Omental fat pad (tissue), 4 donors: ENCODE data around the gene RIPOR1. TPM values are rescaled to one million over a fixed set of nuclear protein-coding genes. Genes with fewer than 3 reads are reported as not detected.

Source experiments
- ATAC-seq: fragments of 150-250 bp; one replicate; pipeline ENCODE4 v1.9.1; 2016; ENCODE audit warnings: mild to moderate bottlenecking, moderate library complexity; ENCODE audit not compliant: low FRiP score
- DNase-seq: peaks from one replicate; pipeline ENCODE4 v3.0.0-alpha.2; 2019; ENCODE audit warnings: low spot score
- total RNA-seq, 4 donors: library from RNA; depleted of rRNA; stranded (reverse); fragments of >200 nt; gene quantifications; one replicate each; pipeline ENCODE4 v1.1.0, GENCODE V29; 2016
- TF ChIP-seq, protein P1 (sequence below), 3 donors: fragments of 450-650 bp; IDR thresholded peaks; one replicate each; pipeline ENCODE4 v1.5.1; 2016 to 2017; ENCODE audit warnings: antibody characterized with exemption in 3 of 3, mild to moderate bottlenecking in 3 of 3, moderate library complexity in 2 of 3

Gene RIPOR1
- total RNA-seq, 4 donors from 2014 or later: 27.4 to 91.1 (median 64.8) TPM

DNA sequence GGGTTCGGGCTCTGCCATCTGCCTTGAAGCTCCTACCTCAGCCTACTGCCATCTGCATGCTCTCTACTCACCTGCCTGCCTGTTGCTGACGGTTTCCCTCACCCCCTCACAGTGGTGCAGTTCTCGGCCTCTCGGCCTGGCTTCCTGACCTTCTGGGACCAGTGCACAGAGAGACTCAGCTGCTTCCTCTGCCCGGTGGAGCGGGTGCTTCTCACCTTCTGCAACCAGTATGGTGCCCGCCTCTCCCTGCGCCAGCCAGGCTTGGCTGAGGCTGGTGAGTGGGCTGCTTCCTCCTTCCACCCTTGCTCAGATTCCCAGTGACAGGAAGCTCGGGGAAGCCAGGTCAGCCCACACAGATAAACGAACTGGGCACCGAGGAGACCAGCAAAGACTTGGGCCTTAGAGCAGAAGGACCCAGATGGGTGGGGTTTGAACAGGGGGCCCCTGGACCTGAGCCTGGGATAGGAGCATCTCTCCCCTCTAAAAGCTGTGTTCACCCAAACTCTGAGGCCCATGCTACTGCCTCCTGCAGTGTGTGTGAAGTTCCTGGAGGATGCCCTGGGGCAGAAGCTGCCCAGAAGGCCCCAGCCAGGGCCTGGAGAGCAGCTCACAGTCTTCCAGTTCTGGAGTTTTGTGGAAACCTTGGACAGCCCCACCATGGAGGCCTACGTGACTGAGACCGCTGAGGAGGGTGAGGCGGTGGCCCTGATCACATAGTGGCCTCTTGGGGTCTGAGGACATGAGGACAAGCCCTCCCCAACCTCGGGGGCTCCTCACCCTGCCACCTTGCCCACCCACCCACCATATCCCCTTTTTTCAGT, 16.4 kb downstream of the RIPOR1 start:
- DNase-seq: no peak
- TF ChIP-seq, protein P1, sequence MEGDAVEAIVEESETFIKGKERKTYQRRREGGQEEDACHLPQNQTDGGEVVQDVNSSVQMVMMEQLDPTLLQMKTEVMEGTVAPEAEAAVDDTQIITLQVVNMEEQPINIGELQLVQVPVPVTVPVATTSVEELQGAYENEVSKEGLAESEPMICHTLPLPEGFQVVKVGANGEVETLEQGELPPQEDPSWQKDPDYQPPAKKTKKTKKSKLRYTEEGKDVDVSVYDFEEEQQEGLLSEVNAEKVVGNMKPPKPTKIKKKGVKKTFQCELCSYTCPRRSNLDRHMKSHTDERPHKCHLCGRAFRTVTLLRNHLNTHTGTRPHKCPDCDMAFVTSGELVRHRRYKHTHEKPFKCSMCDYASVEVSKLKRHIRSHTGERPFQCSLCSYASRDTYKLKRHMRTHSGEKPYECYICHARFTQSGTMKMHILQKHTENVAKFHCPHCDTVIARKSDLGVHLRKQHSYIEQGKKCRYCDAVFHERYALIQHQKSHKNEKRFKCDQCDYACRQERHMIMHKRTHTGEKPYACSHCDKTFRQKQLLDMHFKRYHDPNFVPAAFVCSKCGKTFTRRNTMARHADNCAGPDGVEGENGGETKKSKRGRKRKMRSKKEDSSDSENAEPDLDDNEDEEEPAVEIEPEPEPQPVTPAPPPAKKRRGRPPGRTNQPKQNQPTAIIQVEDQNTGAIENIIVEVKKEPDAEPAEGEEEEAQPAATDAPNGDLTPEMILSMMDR (IDR thresholded peaks at IDR 0.05): no peak
- ATAC-seq: no peak

DNA sequence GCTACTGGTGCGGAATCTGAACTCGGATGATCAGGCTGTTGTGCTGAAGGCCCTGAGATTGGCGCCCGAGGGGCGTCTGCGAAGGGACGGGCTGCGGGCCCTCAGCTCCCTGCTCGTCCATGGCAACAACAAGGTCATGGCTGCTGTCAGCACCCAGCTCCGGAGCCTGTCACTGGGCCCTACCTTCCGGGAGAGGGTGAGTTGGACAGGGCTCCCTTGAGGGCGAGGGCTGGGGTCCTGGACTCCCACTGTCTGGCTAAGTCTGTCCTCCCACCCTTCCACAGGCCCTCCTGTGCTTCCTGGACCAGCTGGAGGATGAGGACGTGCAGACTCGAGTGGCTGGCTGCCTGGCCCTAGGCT, 17.0 kb downstream of the RIPOR1 start:
- no peak for DNase-seq
- TF ChIP-seq, protein P1 (IDR thresholded peaks at IDR 0.05): no peak
- ATAC-seq: no peak

DNA sequence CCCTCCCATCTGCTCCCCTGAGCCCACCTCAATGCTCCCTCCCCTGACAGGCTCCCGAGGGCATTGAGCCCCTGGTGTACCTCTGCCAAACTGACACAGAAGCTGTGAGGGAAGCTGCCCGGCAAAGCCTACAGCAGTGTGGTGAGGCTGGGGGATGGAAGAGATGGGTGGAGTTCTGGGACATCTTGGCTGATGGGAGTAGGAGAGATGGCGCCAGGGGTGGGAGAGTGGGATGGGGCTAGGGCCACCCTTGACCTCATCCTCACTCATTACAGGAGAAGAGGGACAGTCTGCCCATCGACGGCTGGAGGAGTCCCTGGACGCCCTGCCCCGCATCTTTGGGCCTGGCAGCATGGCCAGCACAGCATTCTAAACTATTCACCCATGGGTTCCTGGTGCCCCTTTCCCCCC, 17.5 kb downstream of the RIPOR1 start:
- no peak for DNase-seq

DNA sequence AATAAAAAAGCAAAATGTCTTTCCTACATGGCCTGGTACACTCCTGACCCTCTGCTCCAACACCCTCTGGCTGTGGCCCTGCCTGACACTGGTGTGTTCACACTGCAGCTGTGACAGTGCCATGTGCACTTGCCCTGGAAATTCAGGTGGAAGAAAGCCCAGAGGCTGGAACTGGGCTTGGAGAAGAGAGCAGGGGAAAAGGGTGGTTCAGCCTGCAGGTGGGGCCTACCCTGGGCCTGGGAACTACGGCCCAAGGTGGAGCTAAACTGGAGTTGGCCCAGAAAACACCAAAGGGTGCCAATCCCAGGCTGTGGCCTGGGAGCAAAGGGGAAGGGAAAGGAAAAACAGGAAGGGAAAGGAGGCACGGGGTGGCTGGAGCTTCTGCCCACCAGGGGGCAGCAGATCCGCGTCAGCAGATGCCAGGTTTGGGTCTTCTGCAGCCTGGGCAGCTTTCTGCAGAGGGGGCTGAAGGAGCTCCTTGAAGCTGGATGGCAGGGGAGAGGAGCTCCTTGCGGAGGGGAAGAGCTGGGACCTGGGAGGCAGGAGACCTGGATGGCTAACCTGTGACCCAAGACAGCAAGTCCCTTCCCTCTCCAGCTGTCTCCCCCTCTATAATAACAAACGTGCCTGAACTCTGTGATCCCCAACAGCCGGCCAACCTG, 18.3 kb downstream of the RIPOR1 start:
- DNase-seq (no peak), ATAC-seq (peak; percentile 31)
- TF ChIP-seq, protein P1 (IDR thresholded peaks at IDR 0.05): peak in 1 of 3 donors; percentile 88

More for the DNA sequence above, 17.5 kb downstream of the RIPOR1 start:
- TF ChIP-seq, protein P1 (IDR thresholded peaks at IDR 0.05): no peak
- ATAC-seq: no peak

DNA sequence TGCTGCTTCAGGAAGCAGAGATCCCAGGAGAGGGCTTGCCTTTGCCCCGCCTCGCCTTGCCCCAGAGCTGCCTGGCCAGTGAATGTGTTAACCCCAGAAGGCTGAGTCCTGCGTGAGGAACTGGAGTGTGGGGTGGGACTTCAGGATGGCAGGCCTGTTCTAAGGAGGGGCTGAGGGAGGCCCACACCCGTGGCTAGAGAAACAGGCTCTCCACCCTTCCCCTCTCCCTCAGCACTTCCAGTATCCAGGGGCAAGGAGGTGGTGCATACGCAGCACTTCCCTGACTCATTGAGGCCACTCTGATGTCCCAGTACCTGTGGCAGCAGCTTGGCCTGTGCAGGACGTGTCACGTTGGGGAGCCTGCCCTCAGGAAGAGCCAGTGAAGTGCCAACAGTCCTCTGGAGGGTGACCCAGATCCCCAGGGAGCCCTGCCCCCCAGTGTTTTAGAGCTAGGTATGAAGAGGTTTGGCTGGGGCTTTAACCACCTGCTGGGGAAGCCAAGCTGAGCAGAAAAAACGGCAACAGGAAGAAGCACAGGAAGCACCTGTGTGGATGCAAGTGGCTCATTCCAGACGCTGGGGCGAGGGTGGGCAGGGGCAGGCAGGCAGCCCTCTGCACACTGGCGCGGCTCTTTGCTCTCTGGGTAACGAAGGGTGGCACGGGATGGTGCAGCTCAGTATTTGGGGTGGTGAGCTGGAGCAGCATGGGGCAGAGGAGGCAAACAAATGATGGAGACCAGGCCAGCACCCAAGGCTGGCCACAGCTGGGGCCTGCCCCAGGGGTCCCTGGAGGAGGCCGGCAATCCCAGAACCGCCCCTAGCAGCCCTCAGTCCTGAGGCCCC, 19.0 kb downstream of the RIPOR1 start:
- ATAC-seq: no peak
- TF ChIP-seq, protein P1 (IDR thresholded peaks at IDR 0.05): no peak
- DNase-seq: no peak

DNA sequence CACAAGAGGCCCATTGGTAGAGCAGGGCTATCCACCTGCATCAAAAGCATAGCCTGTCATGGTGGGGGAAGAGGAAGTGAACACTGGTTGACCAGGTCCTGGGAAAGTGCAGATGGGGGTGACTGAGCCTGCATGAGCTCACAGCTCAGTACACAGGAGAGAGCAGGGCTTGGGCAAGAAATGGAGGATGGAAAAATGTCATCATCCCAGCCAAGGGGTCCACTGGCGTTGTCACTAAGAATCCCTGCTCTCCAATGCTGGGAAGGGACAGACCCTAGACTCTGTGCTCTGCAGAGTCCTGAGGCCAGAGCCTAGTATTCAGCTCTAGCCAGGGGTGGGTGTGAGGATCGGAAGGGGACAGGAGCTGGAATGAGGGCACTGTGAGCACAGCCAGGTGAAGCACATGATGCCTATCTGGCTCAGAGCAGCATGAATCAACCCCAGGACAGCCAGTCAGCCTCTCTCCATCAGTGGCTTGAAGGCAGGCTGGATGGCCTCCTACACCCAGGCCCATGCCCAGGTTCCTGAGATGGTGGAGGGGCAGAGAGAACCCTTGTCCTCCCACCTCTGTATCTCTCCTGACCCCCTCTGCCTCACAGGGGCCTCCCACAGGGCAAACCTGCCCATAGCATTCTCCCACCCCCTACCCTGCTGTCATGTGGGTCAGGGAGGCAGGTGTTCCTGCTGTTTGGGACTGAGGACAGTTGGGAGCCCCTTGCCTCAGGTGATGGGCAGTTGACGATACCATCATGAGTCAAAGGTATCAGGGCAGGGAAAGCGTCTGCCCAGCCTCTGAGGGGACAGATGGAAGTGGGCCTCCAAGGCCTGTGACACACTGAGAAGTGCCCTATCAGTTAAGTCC, 19.9 kb downstream of the RIPOR1 start:
- TF ChIP-seq, protein P1 (IDR thresholded peaks at IDR 0.05): no peak
- DNase-seq (no peak), ATAC-seq (no peak)
